ENCODE results near the gene EIF4H. TPM values are rescaled to one million over a fixed set of nuclear protein-coding genes. Genes with fewer than 3 reads are reported as not detected.
"Not testable (repeated sequence)": the region's sequence is repeated elsewhere in the genome, so short reads cannot be mapped to it uniquely, and the experiment has no call there.

Gene EIF4H
- 171 TPM for total RNA-seq (ENCODE audit: insufficient read depth, low replicate concordance)

GRCh38 chr7:74173866-74174605, at the start of gene EIF4H:
Gene EIF4H (plus strand): TSS chr7:74174356. CDS start chr7:74174384, 28 bp downstream.
- peak; percentile 96 for DNase-seq (ENCODE audit: low spot score)

DNA sequence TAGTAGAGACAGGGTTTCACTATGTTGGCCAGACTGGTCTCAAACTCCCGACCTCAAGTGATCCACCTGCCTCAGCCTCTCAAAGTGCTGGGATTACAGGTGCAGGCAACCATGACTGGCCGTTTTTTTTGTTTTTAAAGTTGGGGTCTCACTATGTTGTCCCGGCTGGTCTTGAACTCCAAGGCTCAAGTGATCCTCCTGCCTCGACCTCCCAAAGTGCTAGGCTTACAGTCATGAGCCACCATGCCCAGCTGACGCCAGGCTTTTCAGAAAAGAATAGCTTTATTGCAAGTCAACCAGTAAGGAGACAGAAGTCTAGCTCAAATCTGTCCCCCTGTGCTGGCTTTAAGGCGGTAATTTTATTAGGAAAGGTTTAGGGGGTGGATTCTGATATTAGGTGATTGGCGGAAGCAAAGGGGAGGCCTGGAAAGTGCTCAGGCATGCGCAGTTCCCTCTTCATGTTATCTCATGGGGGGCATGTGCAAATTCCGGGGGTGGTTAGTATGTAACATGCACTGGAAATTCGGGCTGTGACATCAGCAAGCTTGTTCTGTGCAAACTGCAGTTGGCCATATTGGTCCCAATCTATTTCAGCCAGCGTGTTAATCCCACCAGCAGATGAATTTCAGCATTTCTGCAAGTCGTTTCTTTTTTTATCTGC, 47.8 kb upstream of the EIF4H start:
- DNase-seq (ENCODE audit: low spot score): no peak

- DNase-seq (ENCODE audit: low spot score): no peak
Observed at GRCh38 chr7:74129887-74130286, 44.3 kb upstream of the EIF4H start.

- no peak for DNase-seq (ENCODE audit: low spot score)
Observed at GRCh38 chr7:74130518-74130917, 43.6 kb upstream of the EIF4H start.

DNA sequence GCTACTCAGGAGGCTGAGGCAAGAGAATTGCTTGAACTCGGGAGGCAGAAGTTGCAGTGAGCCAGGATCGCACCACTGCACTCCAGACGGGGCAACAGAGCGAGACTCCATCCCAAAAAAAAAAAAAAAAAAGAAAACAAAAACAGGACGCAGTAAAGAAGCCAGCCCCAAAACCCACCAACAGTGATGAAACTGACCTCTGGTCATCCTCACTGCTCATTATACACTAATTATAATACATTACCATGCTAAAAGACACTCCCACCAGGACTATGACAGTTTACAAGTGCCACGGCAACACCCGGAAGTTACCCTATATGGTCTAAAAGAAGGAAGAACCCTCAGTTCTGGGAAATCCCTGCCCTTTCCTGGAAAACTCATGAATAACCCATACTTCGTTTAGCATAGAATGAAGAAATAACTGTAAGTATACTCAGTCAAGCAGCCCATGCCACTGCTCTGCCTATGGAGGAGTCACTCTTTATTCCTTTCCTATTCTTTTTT, 40.0 kb upstream of the EIF4H start:
- DNase-seq (ENCODE audit: low spot score): peak; percentile 7

DNA sequence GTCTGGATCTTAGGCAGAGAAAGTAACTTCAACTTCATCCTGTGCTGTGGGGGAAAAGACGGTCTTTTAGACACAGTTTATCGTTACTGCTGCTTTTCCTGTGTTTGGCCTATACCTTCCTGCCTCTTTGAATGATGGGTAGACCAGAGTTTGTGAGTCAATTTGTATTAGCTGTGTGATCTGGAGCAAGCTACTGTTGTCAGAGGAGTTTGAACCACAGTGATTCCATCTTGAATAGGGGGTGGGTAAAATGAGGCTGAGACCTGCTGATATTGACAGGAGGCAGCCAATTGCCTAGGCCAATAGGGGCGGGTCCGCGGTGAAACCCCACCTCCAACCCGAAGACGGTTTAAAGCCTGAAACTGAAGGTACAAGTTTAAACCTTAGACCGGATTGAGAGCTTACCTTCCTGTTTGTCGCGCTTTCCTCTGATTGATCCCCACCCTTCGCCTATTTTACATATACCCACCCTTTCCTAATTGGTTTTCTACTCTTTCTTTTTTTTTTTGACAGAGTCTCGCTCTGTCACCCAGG, 35.8 kb upstream of the EIF4H start:
- DNase-seq (ENCODE audit: low spot score): no peak

GRCh38 chr7:74138945-74139843, 35.0 kb upstream of the EIF4H start:
- no peak for DNase-seq (ENCODE audit: low spot score)

GRCh38 chr7:74141705-74142104, 32.5 kb upstream of the EIF4H start:
- DNase-seq (ENCODE audit: low spot score): no peak

DNA sequence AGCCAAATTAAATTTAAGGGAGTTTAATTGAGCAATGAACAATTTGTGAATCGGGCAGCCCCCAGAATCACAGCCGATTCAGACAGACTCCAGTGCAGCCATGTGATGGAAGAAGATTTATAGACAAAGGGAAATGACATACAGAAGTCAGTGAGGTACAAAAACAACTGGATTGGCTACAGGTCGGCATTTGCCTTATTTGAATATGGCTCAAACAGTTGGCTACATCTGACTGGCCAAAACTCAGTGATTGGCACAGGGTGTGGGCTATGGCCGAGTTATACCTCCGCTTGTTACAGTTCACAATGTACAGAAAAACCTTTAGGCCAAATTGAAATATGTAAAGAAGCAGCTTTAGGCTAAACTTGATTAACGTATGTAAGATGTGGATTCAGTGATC, 30.8 kb upstream of the EIF4H start:
- no peak for DNase-seq (ENCODE audit: low spot score)

- DNase-seq (ENCODE audit: low spot score): no peak
Observed at GRCh38 chr7:74148491-74148890, 25.7 kb upstream of the EIF4H start.

DNA sequence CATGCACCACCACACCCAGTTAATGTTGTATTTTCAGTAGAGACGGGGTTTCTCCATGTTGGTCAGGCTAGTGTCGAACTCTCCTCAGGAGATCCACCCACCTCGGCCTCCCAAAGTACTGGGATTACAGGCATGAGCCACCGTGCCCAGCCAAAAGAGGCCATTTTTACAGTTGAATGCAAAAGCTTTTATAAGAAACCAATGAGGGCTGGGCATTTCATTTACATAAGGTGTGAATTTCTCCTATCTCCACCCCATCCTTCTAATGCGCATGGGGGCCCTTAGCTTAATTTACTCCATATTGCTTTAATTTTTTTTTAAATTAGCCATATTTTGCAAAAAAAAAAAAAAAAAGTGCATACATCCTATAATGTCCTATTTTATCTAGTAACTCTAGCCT, 25.1 kb upstream of the EIF4H start:
- DNase-seq (ENCODE audit: low spot score): no peak

- DNase-seq (ENCODE audit: low spot score): no peak
Observed at GRCh38 chr7:74149603-74150002, 24.6 kb upstream of the EIF4H start.

DNA sequence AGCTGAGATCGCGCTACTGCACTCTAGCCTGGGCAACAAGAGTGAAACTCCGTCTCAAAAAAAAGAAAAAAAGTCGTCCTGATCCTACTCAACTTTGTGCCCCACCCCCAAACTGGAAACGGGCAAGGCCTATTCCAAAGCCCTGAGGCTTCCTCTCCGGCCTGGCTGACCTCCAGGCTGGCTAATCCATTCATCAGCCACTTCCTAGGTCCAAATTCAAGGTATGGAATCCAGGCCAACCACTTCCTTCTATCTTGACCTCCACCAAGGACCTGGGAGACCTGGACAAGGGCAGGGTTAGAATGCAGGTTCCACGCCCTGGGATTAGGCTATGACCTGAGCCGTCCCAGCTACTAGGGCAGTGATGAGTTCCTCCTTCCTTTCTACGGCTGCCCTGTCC, 20.4 kb upstream of the EIF4H start:
- DNase-seq (ENCODE audit: low spot score): no peak

- DNase-seq (ENCODE audit: low spot score): no peak
Observed at GRCh38 chr7:74155810-74156395, 18.3 kb upstream of the EIF4H start.

- no peak for DNase-seq (ENCODE audit: low spot score)
Observed at GRCh38 chr7:74157605-74158004, 16.6 kb upstream of the EIF4H start.

DNA sequence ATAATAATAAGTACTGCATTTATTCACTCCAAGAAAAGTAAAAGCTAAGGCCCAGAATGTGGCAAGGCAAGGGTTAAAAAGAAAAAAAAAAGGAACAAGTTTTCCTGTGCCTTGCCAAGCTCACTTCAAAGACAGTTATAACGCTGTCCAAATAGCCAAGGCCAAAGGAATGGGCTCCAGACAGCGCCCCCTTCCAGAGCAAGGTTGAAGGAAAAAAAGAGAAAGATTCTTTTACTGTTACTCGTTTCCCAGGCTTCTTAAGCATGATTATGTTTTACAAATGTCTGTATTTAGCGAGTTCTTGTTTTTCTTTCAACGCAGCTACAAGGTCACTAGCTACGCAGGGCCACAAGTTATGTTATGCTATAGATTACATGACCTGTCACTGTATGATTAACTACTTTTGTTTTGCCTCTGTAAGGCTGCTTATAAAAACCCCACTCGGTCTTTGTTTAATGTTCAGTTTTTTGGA, 9.1 kb upstream of the EIF4H start:
- DNase-seq (ENCODE audit: low spot score): no peak

DNA sequence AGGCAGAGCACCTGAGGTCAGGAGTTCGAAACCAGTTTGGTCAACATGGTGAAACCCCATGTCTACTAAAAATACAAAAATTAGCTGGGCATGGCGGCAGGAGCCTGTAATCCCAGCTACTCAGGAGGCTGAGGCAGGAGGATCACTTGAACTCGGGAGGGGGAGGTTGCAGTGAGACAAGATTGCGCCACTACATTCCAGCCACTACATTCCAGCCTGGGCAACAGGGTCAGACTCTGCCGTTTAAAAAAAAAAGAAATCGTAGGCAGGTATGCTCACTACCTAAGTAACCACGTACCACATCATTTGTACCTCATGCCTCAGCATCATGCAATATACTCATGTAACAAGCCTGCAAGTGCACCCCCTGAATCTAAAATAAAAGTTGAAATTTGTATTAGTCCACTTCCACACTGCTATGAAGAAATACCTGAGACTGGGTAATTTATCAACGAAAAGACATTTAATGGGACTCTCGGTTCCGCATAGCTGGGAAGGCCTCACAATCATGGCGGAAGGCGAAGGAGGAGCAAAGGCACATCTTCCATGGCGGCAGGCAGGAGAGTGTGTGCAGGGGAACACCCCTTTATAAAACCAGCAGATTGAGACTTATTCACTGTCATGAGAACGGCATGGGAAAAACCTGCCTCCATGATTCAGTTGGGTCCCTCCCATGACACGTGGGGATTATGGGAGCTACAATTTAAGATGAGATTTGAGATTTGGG, 8.1 kb upstream of the EIF4H start:
- no peak for DNase-seq (ENCODE audit: low spot score)

GRCh38 chr7:74167324-74167723, 6.8 kb upstream of the EIF4H start:
- DNase-seq (ENCODE audit: low spot score): not testable (repeated sequence)

- DNase-seq (ENCODE audit: low spot score): no peak
Observed at GRCh38 chr7:74173074-74173473, 1.1 kb upstream of the EIF4H start.

DNA sequence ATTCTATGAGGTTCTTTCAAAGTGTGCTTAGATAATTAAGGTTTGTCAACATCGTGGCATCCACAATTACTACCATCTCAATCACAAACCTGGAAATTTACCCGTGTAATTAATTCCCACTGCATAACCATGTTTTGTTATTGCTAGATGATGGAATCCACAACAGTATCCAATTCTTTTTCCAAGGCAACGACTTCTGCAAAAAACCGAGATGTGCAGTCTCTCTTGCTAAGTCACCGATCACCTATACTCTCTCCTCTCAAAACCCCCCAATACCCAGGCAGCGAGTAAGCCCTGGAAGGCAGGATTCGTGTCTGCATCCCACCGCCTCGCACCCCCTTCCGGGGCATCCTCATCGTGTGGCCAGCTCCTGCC, 678 bp upstream of the EIF4H start:
- no peak for DNase-seq (ENCODE audit: low spot score)

All from umbilical cord (tissue), 2 donors.